ENCODE results near the gene RECQL. TPM values are rescaled to one million over a fixed set of nuclear protein-coding genes. Genes with fewer than 3 reads are reported as not detected.

The RECQL gene
- total RNA-seq, 1 experiment from 2014 or later = 38.2 TPM

GRCh38 chr12:21538061-21538653, 36.7 kb upstream of the RECQL start:
- no peaks in the 10 kb centered on the region for H3K36me3 ChIP-seq (ENCODE audit: low read depth, low read length)
- CTCF ChIA-PET = no interaction called here
- intact Hi-C loops (cut with micrococcal nuclease) = no loop called here
- H3K9me2 ChIP-seq (replicated peaks; ENCODE audit: low read length) = no peaks in the 10 kb centered on the region
- TF ChIP-seq EZH2 (IDR thresholded peaks at IDR 0.05; ENCODE audit: low read length, unreplicated experiment) (no peak), CTCF (conservative IDR thresholded peaks at IDR 0.05; ENCODE audit: low read depth, low read length) (no peak), EZH2phosphoT487 (IDR thresholded peaks at IDR 0.05; ENCODE audit: borderline replicate concordance, low read length) (no peak)
- no peaks in the 10 kb centered on the region for H3K9me3 ChIP-seq (ENCODE audit: low read length)
- H3K4me3 ChIP-seq (ENCODE audit: low read length) = no peak overlapping the region
- no peak overlapping the region for H2AFZ ChIP-seq (ENCODE audit: low read length)
- H4K20me1 ChIP-seq (ENCODE audit: low read length) = no peaks in the 10 kb centered on the region
- no peak overlapping the region for H3K9ac ChIP-seq (ENCODE audit: low read length)
- H3K4me2 ChIP-seq (ENCODE audit: low read length) = no peak overlapping the region
- POLR2A ChIA-PET (ENCODE audit: unreplicated experiment) = no interaction called here
- BruUV-seq (replicated peaks) = no TSS peak
- H3F3A ChIP-seq (ENCODE audit: low read length, unreplicated experiment) = no peaks in the 10 kb centered on the region
- no peak overlapping the region for H3K27ac ChIP-seq (ENCODE audit: low read length)
- no peaks in the 10 kb centered on the region for H3K4me1 ChIP-seq (ENCODE audit: insufficient read depth, low read length)
- no peaks in the 10 kb centered on the region for H3K27me3 ChIP-seq (ENCODE audit: low read length)
- no peaks in the 10 kb centered on the region for H3K79me2 ChIP-seq (ENCODE audit: low read length)
- ATAC-seq = no peak
- peak; percentile 65 for DNase-seq

GRCh38 chr12:21529456-21529855, 28.0 kb upstream of the RECQL start:
- no peak overlapping the region for H3K4me3 ChIP-seq (ENCODE audit: low read length)
- no peak overlapping the region for H3K27ac ChIP-seq (ENCODE audit: low read length)
- ChIA-PET POLR2A (ENCODE audit: unreplicated experiment) (no interaction called here), CTCF (no interaction called here)
- no peak overlapping the region for H2AFZ ChIP-seq (ENCODE audit: low read length)
- H3K79me2 ChIP-seq (ENCODE audit: low read length) = no peaks in the 10 kb centered on the region
- TF ChIP-seq EZH2phosphoT487 (IDR thresholded peaks at IDR 0.05; ENCODE audit: borderline replicate concordance, low read length) = no peak
- no peak for TF ChIP-seq EZH2 (IDR thresholded peaks at IDR 0.05; ENCODE audit: low read length, unreplicated experiment)
- TF ChIP-seq CTCF (conservative IDR thresholded peaks at IDR 0.05; ENCODE audit: low read depth, low read length) = no peak
- H3K4me2 ChIP-seq (ENCODE audit: low read length) = no peak overlapping the region
- peaks cover 5% of the 10 kb centered on the region for H3K27me3 ChIP-seq (ENCODE audit: low read length)
- no peaks in the 10 kb centered on the region for H3K36me3 ChIP-seq (ENCODE audit: low read depth, low read length)
- DNase-seq (no peak), ATAC-seq (no peak)
- intact Hi-C loops (cut with micrococcal nuclease) = loop anchor here (10.0 kb wide), 1 partner anchor 125 kb away; the partner anchor contains the start of gene LDHB
- no peaks in the 10 kb centered on the region for H4K20me1 ChIP-seq (ENCODE audit: low read length)
- BruUV-seq (replicated peaks) = no TSS peak
- no peaks in the 10 kb centered on the region for H3F3A ChIP-seq (ENCODE audit: low read length, unreplicated experiment)
- H3K4me1 ChIP-seq (ENCODE audit: insufficient read depth, low read length) = peaks cover 13% of the 10 kb centered on the region; the same call in 1 of the 2 replicates
- no peaks in the 10 kb centered on the region for H3K9me2 ChIP-seq (replicated peaks; ENCODE audit: low read length)
- H3K9ac ChIP-seq (ENCODE audit: low read length) = no peak overlapping the region
- H3K9me3 ChIP-seq (ENCODE audit: low read length) = no peaks in the 10 kb centered on the region

- H3K9ac ChIP-seq (ENCODE audit: low read length) = no peak overlapping the region
- no peak overlapping the region for H2AFZ ChIP-seq (ENCODE audit: low read length)
- no peak for ATAC-seq
- no peaks in the 10 kb centered on the region for H3K9me2 ChIP-seq (replicated peaks; ENCODE audit: low read length)
- H4K20me1 ChIP-seq (ENCODE audit: low read length) = no peaks in the 10 kb centered on the region
- ChIA-PET CTCF (no interaction called here), POLR2A (ENCODE audit: unreplicated experiment) (no interaction called here)
- intact Hi-C loops (cut with micrococcal nuclease) = loop anchor here (10.0 kb wide), 1 partner anchor 126 kb away; the partner anchor contains the start of gene LDHB
- no peaks in the 10 kb centered on the region for H3F3A ChIP-seq (ENCODE audit: low read length, unreplicated experiment)
- H3K36me3 ChIP-seq (ENCODE audit: low read depth, low read length) = no peaks in the 10 kb centered on the region
- no peak for TF ChIP-seq EZH2phosphoT487 (IDR thresholded peaks at IDR 0.05; ENCODE audit: borderline replicate concordance, low read length)
- TF ChIP-seq EZH2 (IDR thresholded peaks at IDR 0.05; ENCODE audit: low read length, unreplicated experiment) = no peak
- no peak for TF ChIP-seq CTCF (conservative IDR thresholded peaks at IDR 0.05; ENCODE audit: low read depth, low read length)
- no peak overlapping the region for H3K27ac ChIP-seq (ENCODE audit: low read length)
- no peaks in the 10 kb centered on the region for H3K9me3 ChIP-seq (ENCODE audit: low read length)
- no peak overlapping the region for H3K4me2 ChIP-seq (ENCODE audit: low read length)
- H3K4me3 ChIP-seq (ENCODE audit: low read length) = no peak overlapping the region
- H3K4me1 ChIP-seq (ENCODE audit: insufficient read depth, low read length) = peaks cover 13% of the 10 kb centered on the region; the same call in 1 of the 2 replicates
- peak; percentile 11 for DNase-seq
- BruUV-seq (replicated peaks) = no TSS peak
- H3K27me3 ChIP-seq (ENCODE audit: low read length) = peaks cover 5% of the 10 kb centered on the region
- no peaks in the 10 kb centered on the region for H3K79me2 ChIP-seq (ENCODE audit: low read length)
Observed at GRCh38 chr12:21528953-21529352, 27.5 kb upstream of the RECQL start.
